PC-9 (cell line): ENCODE measurements around the gene BRD4. TPM values are rescaled to one million over a fixed set of nuclear protein-coding genes. Genes with fewer than 3 reads are reported as not detected.

Experiments used
- BruUV-seq: library from RNA; stranded (reverse); fragments of 400-500 nt; replicated peaks from 2 replicates; lab custom pipeline; 2021; lab: Mats Ljungman, UMichigan
- CTCF ChIA-PET: fragments of 300-600 bp; sonication (Branson Sonifier 250); formaldehyde crosslinking; loops from one replicate; lab custom pipeline; 2022; ENCODE audit warnings: antibody characterized with exemption; lab: Charles Lee
- POLR2A ChIA-PET: fragments of 300-600 bp; sonication (Branson Sonifier 250); formaldehyde crosslinking; loops from one replicate; lab custom pipeline; 2022; ENCODE audit warnings: antibody characterized with exemption; ENCODE audit not compliant: unreplicated experiment; lab: Charles Lee
- DNase-seq, 2 experiments: peaks; one replicate each; pipeline versions ENCODE4 v3.0.0 to v3.0.0-alpha.2; 2015 to 2022; ENCODE audit warnings: mixed read lengths in 1 of 2
- H2AFZ ChIP-seq: fragments of 200-600 bp; sonication (generic); 2 replicates; pipeline ENCODE4 v1.8.1; 2017; ENCODE audit warnings: antibody characterized with exemption
- H3F3A ChIP-seq: fragments of 200-600 bp; sonication (generic); 2 replicates; pipeline ENCODE4 v1.8.1; 2017; ENCODE audit warnings: antibody characterized with exemption, mild to moderate bottlenecking, low read depth; ENCODE audit not compliant: insufficient read depth
- H3K27ac ChIP-seq: fragments of 200-600 bp; sonication (generic); 2 replicates; pipeline ENCODE4 v1.6.1; 2016; ENCODE audit warnings: mixed run types
- H3K27me3 ChIP-seq: fragments of 200-600 bp; sonication (generic); 2 replicates; pipeline ENCODE4 v1.6.1; 2016; ENCODE audit warnings: low read depth, mixed run types; ENCODE audit not compliant: insufficient read depth
- H3K36me3 ChIP-seq: fragments of 200-600 bp; sonication (generic); 2 replicates; pipeline ENCODE4 v1.6.1; 2016; ENCODE audit warnings: low read depth, mixed run types
- H3K4me1 ChIP-seq: fragments of 200-600 bp; sonication (generic); replicated peaks from 2 replicates; pipeline ENCODE4 v1.6.1; 2016; ENCODE audit warnings: mixed run types; ENCODE audit not compliant: insufficient read depth
- H3K4me2 ChIP-seq: fragments of 200-600 bp; sonication (generic); 2 replicates; pipeline ENCODE4 v1.6.1; 2017; ENCODE audit warnings: mixed run types
- H3K4me3 ChIP-seq: fragments of 200-600 bp; sonication (generic); 2 replicates; pipeline ENCODE4 v1.6.1; 2016; ENCODE audit warnings: mixed run types
- H3K79me2 ChIP-seq: fragments of 200-600 bp; sonication (generic); 2 replicates; pipeline ENCODE4 v1.6.1; 2017; ENCODE audit warnings: low read depth, mixed run types
- H3K9me2 ChIP-seq: fragments of 200-600 bp; sonication (generic); 2 replicates; pipeline ENCODE4 v1.8.1; 2017; ENCODE audit warnings: mild to moderate bottlenecking; ENCODE audit not compliant: insufficient read depth
- H3K9me3 ChIP-seq: fragments of 200-600 bp; sonication (generic); 2 replicates; pipeline ENCODE4 v1.8.1; 2016; ENCODE audit warnings: low read depth; ENCODE audit not compliant: insufficient read depth
- H4K20me1 ChIP-seq: fragments of 200-600 bp; sonication (generic); 2 replicates; pipeline ENCODE4 v1.8.1; 2017; ENCODE audit not compliant: insufficient read depth
- CTCF ChIP-seq: fragments of 200-600 bp; sonication (generic); conservative IDR thresholded peaks from 2 replicates; pipeline ENCODE4 v1.6.1; 2017; ENCODE audit warnings: mixed run types, antibody characterized with exemption, mild to moderate bottlenecking, moderate library complexity
- EZH2 ChIP-seq: fragments of 200-600 bp; sonication (generic); IDR thresholded peaks from 2 replicates; pipeline ENCODE4 v1.8.0; 2017; ENCODE audit warnings: antibody characterized with exemption, low read depth
- intact Hi-C: fragments of 100-400 bp; cut with micrococcal nuclease; formaldehyde crosslinking; loops from one replicate; pipeline ENCODE4 v1.10.0; 2022; ENCODE audit not compliant: unreplicated experiment
- total RNA-seq: library from RNA; stranded (reverse); gene quantifications from 2 replicates; pipeline ENCODE4 v1.2.3, GENCODE V29; 2021

BRD4 gene
- total RNA-seq, 1 experiment from 2014 or later, result 138 TPM

- Histone ChIP-seq H3K4me3 (no peak overlapping the region), H4K20me1 (peaks cover 47% of the 10 kb centered on the region), H3K4me2 (no peak overlapping the region; the same call in 1 of the 2 replicates), H3K9me2 (no peaks in the 10 kb centered on the region), H3K27ac (peak overlapping the region; percentile 82; the same call in 1 of the 2 replicates), H2AFZ (no peak overlapping the region), H3K4me1 (peaks cover 49% of the 10 kb centered on the region), H3F3A (peaks cover 45% of the 10 kb centered on the region), H3K27me3 (no peaks in the 10 kb centered on the region), H3K36me3 (peaks cover 39% of the 10 kb centered on the region), H3K79me2 (peaks cover 67% of the 10 kb centered on the region), H3K9me3 (no peaks in the 10 kb centered on the region)
- DNase-seq, result no peak
- intact Hi-C loops, result loop anchor here (5.0 kb wide), 1 partner anchor 55 kb away; no protein-coding TSS in a partner anchor
- CTCF ChIA-PET, result interaction anchor here (0.5 kb wide), 1 partner anchor 652 kb away, joined by 4 read pairs; no protein-coding TSS in a partner anchor
- no TSS peak for BruUV-seq
- POLR2A ChIA-PET, result no interaction called here
- TF ChIP-seq EZH2, result no peak
- TF ChIP-seq CTCF, result no peak
Measured at GRCh38 chr19:15197275-15197941, 134.9 kb downstream of the BRD4 start.

- no peaks in the 10 kb centered on the region for H3K9me3 ChIP-seq
- TSS peak; percentile 31 for BruUV-seq
- no peak for TF ChIP-seq CTCF
- TF ChIP-seq EZH2, result no peak
- ChIA-PET POLR2A (interaction anchor here (1.3 kb wide), 1 partner anchor 37 kb away, joined by 9 read pairs; no protein-coding TSS in a partner anchor), CTCF (interaction anchor here (0.7 to 1.6 kb wide), 3 partner anchors 37 to 208 kb away, joined by 3 to 4 read pairs (median 4); no protein-coding TSS in a partner anchor)
- H3K79me2 ChIP-seq, result peaks cover 76% of the 10 kb centered on the region
- DNase-seq, result peak in 1 of 2 experiments; percentile 59
- H3K4me1 ChIP-seq, result peaks cover 48% of the 10 kb centered on the region
- peaks cover 45% of the 10 kb centered on the region for H3F3A ChIP-seq
- H3K27ac ChIP-seq, result peak overlapping the region; percentile 82
- H3K36me3 ChIP-seq, result peaks cover 46% of the 10 kb centered on the region
- H2AFZ ChIP-seq, result no peak overlapping the region
- H3K4me2 ChIP-seq, result peak overlapping the region; percentile 94
- no peaks in the 10 kb centered on the region for H3K27me3 ChIP-seq
- peak overlapping the region; percentile 57; the same call in 1 of the 2 replicates for H3K4me3 ChIP-seq
- H4K20me1 ChIP-seq, result peaks cover 54% of the 10 kb centered on the region
- intact Hi-C loops, result loop anchor here (1.0 to 5.0 kb wide), 2 partner anchors 38 to 56 kb away; no protein-coding TSS in a partner anchor
- no peaks in the 10 kb centered on the region for H3K9me2 ChIP-seq
Measured at GRCh38 chr19:15196360-15197005, 135.9 kb downstream of the BRD4 start.
